NCI-H774 (cell line): ENCODE data around the gene HTT-AS.
"Not testable (repeated sequence)": the region's sequence is repeated elsewhere in the genome, so short reads cannot be mapped to it uniquely, and the experiment has no call there.

ENCODE experiments used
- DNase-seq: peaks from one replicate; lab custom pipeline; 2025; lab: John Stamatoyannopoulos, UW

HTT-AS gene

DNA sequence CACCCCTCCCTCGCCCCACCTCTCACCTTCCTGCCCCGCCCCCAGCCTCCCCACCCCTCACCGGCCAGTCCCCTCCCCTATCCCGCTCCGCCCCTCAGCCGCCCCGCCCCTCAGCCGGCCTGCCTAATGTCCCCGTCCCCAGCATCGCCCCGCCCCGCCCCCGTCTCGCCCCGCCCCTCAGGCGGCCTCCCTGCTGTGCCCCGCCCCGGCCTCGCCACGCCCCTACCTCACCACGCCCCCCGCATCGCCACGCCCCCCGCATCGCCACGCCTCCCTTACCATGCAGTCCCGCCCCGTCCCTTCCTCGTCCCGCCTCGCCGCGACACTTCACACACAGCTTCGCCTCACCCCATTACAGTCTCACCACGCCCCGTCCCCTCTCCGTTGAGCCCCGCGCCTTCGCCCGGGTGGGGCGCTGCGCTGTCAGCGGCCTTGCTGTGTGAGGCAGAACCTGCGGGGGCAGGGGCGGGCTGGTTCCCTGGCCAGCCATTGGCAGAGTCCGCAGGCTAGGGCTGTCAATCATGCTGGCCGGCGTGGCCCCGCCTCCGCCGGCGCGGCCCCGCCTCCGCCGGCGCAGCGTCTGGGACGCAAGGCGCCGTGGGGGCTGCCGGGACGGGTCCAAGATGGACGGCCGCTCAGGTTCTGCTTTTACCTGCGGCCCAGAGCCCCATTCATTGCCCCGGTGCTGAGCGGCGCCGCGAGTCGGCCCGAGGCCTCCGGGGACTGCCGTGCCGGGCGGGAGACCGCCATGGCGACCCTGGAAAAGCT lies at the start of gene HTT-AS, which contains the start of gene HTT:
Gene HTT-AS, minus strand, starts transcription at position 461 of the 768 bp plus-strand sequence.
Gene HTT, plus strand, starts transcription at position 604 of the 768 bp plus-strand sequence. Its CDS starts 145 bp downstream, at position 749.
- peak; percentile 80 for DNase-seq

DNA sequence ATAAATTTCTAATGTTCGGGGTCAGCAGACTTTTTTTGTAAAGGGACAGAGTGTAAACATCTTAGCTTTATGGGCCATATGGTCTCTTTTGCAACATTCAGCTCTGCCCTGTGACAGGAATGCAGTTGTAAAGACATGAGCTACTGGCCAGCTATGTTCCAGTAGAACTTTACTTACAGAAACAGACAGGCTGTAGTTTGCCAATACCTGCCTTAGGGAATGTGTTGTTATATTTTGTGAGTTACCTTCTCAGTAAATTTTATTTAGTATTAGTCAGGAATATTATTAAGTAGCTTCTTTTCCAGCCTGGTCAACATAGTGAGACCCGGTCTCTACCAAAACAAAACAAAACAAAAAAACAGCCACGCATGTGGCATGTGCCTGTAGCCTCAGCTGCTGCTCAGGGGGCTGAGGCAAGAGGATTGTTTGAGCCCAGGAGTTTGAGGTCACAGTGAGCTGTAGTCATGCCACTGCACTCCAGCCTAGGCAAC lies 48.9 kb upstream of the HTT-AS start:
- DNase-seq: no peak

DNA sequence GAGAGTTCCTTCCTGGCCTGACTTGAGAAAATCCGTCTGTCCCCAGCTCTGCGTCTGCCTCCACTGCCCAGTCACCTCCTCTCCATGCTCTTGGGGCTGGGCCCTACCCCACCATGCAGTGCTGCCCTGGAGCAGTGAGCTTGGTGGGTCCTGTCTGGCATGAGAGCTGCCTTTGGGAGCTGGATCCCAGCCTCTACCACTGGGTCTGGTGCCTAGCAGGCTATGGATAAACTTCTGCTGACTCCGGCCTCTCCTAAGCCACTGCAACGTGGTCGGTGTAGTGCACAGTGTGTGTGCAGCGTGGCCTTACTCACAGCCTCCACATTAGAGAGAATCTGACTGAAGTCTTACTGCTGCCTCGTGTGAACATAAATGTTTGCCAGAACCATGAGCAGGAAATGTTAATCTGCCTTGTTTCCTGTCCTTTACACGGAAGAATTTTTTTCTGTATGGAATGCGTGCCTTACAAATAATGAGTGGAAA lies 47.8 kb upstream of the HTT-AS start:
- DNase-seq: no peak

DNA sequence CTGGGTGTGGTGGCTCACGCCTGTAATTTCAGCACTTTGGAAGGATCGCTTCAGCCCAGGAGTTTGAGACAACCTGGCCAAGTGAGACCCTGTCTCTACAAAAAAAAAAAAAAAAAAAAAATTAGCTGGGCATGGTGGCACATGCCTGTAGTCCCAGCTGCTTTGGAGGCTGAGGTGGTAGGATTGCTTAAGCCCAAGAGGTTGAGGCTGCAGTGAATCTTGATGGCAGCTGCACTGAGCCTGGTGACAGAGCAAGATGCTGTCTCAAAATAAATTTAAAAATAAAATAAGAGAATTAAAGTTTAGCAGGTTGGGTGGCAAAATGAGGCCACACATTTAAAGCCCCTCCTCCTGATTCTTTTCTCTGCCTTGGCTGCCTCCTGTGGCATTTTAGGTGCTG lies 47.3 kb upstream of the HTT-AS start:
- no peak for DNase-seq

DNA sequence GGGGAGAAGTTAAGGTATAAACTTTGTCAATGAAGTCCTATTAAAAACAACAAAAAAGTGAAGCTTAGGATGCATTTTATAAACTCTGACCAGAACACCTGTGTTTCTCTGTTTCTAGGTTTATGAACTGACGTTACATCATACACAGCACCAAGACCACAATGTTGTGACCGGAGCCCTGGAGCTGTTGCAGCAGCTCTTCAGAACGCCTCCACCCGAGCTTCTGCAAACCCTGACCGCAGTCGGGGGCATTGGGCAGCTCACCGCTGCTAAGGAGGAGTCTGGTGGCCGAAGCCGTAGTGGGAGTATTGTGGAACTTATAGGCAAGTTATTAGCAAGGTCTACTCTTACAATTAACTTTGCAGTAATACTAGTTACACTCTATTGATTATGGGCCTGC lies 46.8 kb upstream of the HTT-AS start:
- no peak for DNase-seq

DNA sequence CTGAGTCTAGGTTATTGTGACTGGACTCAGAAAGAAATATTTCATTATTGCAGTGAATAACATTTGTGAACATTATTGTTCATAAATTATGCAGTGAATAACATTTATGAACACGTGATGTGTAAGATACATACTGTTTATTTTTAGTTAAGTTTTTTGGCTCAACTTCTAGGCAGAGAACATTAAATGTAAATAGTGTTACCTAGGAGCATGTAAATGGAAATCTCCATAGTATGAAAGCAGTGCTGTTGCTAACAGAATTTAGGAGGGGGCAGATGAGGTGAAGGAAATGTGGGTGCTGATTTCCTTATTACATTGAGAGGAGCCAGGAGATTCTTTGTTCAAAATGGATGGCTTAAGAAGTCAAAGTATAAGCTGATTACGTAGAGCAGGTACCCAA lies 45.1 kb upstream of the HTT-AS start:
- no peak for DNase-seq

DNA sequence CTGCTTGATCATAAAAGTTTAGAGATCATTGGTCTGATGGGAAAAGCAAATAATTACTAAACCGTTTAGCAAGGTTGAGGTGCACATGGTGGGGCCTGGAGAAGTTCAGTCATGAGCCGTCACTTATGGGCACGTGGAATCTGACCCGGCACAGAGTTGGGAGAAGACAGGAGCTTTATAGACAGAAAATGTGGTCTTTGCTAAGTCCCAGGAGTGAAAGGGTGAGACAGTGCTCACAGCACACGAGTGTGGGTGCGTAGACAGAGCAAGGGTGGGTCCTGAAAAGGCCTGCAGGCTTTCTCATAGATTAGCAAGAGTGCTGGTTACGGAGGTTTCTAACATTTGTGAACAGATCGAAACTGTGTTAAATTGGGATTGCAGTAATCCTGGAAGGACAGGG lies 44.0 kb upstream of the HTT-AS start:
- DNase-seq: no peak

DNA sequence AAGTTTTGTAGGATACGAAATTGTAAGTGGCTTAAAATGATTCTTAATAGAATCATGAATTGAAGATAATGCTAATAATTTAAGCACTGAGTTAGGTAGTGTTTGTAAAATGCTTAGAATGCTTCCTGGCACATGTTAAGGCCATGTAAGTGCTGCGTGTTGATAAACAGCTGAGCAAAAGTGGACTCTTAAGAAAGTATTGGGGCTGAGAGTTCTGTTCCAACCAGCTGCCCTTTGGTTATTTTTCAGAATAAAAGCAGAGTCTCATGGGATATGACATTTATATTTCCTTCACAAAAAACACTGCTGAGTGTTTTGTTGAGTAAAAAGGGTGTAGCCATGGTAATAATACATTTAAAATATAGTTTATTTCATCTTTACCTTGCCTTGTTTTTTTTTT lies 42.6 kb upstream of the HTT-AS start:
- DNase-seq: no peak

DNA sequence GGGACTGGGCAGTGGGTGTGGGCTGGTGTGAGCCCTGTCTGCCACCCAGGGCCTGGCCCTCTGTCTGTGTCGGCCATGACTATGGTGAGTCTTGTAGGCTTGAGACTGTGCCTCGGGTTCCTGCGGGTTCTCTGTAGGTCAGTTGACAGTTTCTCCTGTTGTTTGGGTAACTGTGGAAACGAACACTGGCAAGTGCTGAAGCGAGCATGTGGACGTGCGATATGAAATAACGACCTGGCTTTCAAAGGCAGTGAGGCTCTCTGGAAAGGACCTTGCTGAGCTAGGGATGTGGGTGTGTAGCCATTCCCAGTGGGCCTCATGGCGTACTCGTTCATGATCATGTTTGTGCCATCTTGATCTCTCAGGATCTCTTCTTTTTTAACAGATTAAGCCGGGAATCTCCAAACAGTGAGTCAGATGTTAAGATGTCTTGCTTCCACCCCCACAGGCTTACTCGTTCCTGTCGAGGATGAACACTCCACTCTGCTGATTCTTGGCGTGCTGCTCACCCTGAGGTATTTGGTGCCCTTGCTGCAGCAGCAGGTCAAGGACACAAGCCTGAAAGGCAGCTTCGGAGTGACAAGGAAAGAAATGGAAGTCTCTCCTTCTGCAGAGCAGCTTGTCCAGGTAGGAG lies 41.4 kb upstream of the HTT-AS start:
- no peak for DNase-seq

DNA sequence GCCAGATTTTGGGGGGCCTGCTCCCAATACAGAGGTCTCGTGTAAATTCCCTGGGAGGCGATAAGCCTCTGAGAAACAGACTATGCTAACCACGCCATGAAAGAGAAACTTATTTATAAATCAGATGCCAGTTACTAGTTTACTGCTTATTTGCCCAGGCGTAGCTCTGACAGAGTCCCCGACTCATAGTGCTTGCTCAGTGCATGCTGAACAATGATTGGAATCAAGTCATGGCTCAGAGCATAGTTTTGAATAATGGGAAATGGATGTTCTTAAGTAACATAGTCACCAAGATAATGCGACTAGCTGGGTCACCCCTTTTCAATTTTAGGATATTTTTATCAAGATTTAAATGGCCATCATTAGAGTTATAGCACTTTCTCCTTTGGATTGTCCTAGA lies 40.0 kb upstream of the HTT-AS start:
- no peak for DNase-seq

DNA sequence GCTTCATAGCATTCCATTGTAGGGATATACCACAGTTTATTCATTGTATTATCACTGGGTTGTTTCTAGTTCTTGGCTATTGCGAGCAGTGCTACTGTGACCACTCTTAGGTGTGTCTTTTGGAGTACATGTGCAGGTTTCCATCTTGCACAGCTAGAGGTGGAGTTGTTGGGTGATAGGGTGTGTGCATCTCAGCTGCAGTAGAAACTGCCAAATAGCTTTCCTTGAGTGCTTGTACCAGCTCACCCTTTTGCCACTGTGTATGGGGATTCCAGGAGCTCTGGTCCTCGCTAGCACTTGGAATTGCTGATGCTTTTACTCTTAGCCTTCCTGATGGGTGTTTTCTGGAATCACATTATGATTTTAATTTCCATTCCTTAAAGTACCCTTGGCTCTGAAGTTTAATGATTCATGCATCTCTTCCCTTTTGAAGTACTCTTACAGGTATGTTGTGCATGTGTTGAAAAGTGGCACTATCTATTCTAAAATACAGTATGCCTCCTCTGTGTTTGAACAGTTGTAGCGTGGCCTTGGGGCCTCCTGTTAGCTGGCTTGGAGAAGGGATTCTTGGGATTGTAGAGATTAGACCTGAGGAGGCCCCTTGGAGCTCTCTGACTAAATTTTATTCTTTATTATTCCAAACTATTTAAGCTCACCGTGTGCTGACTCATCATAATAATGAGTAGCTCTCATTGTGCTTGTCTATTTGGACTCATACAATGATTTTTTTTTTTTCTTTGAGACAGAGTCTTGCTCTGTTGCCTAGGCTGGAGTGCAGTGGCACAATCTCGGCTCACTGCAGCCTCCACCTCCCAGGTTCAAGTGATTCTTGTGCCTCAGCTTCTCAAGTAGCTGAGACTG lies 38.5 kb upstream of the HTT-AS start:
- DNase-seq: no peak

DNA sequence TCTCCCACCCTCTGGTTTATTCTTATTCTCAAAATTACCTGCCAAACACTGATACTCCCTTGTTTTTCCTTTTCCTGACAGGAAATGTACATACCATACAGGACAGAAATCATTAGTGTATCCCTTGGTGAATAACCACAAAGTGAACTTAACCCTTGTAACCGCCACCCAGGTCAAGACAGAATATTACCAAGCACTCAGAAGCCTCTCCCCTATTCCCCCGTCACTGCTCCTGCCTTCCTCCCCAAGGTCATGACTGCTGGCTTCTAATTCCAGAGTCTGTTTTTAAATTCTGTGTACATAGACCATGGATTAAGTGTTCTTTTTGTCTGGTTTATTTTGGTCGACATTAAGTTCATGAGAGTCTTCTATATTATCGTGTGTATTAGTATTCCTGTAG lies 37.9 kb upstream of the HTT-AS start:
- no peak for DNase-seq

DNA sequence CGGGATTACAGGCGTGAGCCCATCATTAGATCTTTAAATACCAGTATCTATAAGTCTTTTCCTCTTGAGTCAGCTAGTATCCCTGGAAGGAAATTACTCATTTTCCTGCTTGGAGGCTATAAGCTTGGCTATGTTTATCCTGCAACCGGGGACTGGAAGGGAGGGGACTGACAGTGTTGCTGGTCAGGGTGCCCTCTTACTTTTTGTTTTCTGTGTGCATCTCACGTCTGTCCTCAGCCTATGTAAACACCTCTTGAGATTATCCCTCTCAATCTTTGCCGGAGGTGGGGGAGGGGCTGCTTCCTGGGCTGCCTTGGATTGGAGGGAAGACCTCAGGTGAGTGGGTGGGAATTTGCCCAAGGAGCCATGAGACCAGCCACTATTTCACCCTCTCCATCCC lies 37.1 kb upstream of the HTT-AS start:
- no peak for DNase-seq

DNA sequence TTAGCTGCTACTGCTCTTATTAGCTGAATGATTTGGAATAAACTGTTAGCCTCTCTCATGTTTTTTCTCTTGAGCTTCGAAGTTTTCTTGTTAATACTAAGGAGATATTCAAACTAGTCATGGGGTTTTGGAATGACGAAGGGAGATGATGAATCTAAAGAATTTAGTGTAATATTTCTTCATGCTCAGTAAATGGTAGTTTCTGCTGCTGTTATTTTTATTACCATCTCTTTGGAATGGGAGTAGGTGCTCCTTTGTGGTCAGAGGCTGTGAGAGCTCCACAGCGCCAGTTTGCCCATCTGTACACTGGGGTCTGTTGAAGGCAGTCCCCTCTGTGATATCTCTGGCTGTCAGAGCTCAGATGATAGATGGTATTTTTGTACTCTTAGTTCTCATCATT lies 33.9 kb upstream of the HTT-AS start:
- no peak for DNase-seq

DNA sequence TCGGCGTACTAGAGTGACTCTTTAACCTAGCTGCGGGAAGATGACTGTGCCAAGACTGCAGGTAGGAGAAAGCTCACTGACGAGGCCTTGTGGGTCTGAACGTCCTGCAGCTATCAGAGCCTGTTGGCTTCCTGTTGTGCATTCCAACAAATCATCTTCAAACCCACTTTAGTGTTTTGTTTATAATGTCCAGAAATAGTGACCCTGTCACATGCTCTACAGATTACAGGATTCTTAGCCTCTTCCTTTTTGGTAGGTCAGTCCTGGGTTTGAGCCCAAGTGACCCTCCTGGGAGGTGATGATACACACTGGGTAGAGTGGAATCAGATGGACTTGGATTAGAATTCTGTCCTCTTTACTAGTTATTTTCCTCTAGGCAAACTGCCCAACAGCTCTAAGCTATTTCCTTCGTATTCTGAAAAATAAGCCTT lies 33.4 kb upstream of the HTT-AS start:
- no peak for DNase-seq

DNA sequence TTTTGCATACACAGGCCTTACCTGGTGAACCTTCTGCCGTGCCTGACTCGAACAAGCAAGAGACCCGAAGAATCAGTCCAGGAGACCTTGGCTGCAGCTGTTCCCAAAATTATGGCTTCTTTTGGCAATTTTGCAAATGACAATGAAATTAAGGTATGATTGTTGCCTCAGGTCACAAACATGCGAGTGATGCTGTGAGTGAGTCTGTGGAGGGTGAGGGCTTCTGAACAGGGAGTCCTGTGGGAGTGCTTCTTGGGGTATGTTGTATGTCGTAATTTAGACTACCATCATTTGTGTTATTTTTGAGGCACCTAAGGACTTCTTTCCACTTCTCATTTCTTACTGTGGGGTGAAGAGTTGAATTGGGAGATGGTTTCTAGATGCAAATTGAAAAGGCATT lies 32.9 kb upstream of the HTT-AS start:
- no peak for DNase-seq

DNA sequence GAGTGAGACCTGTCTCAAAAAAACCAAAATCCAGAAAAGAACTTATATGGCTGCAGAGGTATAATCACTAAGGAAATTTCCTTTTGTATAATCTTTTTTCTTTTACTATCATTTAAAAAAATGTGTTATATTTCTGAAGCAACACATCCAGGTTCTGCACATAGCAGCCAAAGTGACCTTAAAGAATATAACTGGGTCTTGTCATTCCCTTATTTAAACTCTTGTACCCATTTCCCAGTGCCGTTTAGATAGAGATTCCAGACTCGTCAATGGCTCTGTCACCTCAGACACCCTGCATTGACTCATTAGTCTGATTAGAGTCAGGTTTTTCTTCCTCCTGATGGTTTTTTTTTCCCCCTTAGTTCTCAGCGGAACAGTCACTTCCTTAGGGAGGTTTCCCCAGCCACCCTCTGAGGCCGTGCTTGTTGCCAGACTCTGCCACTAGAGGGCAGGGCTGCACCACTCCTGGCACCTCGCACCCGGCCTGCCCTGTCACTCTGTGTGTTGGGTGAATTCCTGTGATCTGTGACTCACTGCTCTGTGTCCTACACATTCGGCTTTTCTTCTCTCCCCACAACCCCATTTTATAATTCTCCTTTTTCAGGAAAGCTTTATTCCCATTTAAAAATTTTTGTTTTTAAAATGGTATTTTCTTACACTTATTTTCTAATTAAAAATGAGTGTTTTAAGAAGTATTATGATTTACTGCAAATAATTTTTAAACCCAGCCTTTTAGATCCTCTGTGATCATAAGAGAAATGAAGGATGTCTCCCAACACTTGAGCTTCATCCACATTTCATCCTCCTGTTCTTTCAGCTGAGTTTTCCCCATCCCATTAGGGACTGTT lies 32.2 kb upstream of the HTT-AS start:
- DNase-seq: peak; percentile 11

DNA sequence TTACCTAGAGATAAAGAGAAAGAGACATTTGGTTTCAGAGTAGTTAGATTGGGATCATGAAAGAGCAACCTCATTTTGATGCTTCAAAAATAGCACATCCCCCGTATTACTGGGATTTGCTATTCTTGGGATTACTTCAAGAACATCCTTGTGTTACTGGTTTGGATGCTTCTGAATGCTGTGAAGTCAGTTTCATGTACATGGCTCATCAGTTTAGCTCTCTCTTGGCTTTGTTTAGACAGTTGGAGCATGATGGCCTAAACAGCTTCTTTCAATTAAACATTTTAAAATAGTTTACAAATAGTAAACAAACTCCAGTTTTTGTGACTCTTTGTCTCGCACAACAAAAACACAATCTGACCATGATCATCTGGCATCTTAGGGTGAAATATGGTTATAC lies 24.0 kb upstream of the HTT-AS start:
- DNase-seq: no peak

DNA sequence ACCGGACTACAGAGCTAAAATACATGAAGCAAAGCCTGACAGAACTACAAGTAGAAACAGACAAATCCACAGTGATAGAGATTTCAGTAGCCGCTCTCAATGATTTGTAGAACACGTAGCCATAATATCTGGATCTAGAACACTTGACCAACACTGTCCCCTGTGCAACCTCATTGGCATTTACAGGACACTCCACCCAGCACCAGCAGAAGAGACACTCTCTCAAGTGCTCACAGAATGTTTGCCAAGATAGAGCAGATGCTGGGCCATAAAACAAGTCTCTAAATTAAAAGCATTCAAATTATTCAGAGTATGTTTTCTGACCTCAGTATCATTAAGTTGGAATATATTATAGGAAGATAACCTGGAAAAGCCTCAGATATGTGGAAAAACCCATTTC lies 21.9 kb upstream of the HTT-AS start:
- no peak for DNase-seq

DNA sequence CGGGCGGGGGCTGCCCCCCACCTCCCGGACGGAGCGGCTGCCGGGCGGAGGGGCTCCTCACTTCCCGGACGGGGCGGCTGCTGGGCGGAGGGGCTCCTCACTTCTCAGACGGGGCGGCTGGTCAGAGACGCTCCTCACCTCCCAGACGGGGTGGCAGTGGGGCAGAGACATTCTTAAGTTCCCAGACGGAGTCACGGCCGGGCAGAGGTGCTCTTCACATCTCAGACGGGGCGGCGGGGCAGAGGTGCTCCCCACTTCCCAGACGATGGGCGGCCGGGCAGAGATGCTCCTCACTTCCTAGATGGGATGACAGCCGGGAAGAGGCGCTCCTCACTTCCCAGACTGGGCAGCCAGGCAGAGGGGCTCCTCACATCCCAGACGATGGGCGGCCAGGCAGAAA lies 20.4 kb upstream of the HTT-AS start:
- DNase-seq: not testable (repeated sequence)

DNA sequence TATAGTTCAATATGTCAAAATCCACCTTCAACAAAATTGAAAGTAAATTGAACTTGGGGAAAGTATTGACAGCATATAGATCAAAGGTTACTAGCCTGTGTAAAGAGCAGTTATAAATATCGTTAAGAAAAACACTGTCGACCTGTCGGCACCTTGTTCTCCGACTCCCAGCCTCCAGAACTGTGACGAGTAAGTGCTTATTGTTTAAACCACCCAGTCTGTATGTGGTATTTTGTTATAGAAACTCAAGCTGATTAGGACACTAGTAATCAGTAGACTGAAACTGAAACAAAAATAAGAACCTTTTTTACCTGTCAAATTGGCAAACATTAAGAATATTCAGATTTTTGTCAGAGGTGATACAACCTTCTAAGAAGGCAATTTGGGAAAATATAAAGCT lies 17.1 kb upstream of the HTT-AS start:
- DNase-seq: no peak
